SK-N-SH treated with all-trans-retinoic acid at 6 μM for 48 hours (cell line): ENCODE data around the gene STAC2.

Experiments used
- ARNTL ChIP-seq: fragments of 450-650 bp; formaldehyde crosslinking; IDR thresholded peaks from 2 replicates; pipeline ENCODE4 v1.5.0; 2020; ENCODE audit warnings: low read depth, mild to moderate bottlenecking, moderate library complexity, borderline replicate concordance
- BACH2 ChIP-seq: fragments of 250-450 bp; sonication (Bioruptor Pico); IDR thresholded peaks from 2 replicates; pipeline ENCODE4 v1.9.0; 2021; ENCODE audit warnings: mild to moderate bottlenecking, borderline replicate concordance
- GLIS3 ChIP-seq: fragments of 250-450 bp; sonication (Bioruptor Pico); IDR thresholded peaks from 2 replicates; pipeline ENCODE4 v1.5.0; 2020; ENCODE audit warnings: mild to moderate bottlenecking, moderate library complexity
- ISL1 ChIP-seq: fragments of 250-450 bp; sonication (Bioruptor Pico); IDR thresholded peaks from 2 replicates; pipeline ENCODE4 v2.1.2; 2022; ENCODE audit warnings: mild to moderate bottlenecking, moderate library complexity
- OSR1 ChIP-seq: fragments of 250-450 bp; sonication (Bioruptor Pico); IDR thresholded peaks from 2 replicates; pipeline ENCODE4 v1.8.0; 2022; ENCODE audit warnings: moderate library complexity, mild to moderate bottlenecking, inconsistent platforms
- SNAI2 ChIP-seq: fragments of 250-450 bp; sonication (Bioruptor Pico); IDR thresholded peaks from 2 replicates; pipeline ENCODE4 v1.5.0; 2020; ENCODE audit warnings: mild to moderate bottlenecking, moderate library complexity
- ZC3H10 ChIP-seq: fragments of 250-450 bp; sonication (Bioruptor Pico); IDR thresholded peaks from 2 replicates; pipeline ENCODE4 v1.5.1; 2021; ENCODE audit warnings: mild to moderate bottlenecking, moderate library complexity
- ZFP3 ChIP-seq: fragments of 250-450 bp; sonication (Bioruptor Pico); IDR thresholded peaks from 2 replicates; pipeline ENCODE4 v1.5.0; 2020; ENCODE audit warnings: mild to moderate bottlenecking, moderate library complexity
- ZFP30 ChIP-seq: fragments of 450-650 bp; formaldehyde crosslinking; IDR thresholded peaks from 2 replicates; pipeline ENCODE4 v1.5.0; 2022; ENCODE audit warnings: mild to moderate bottlenecking, moderate library complexity
- TF ChIP-seq, protein P1 (sequence below): fragments of 250-450 bp; sonication (Bioruptor Pico); IDR thresholded peaks from 2 replicates; pipeline ENCODE4 v1.8.0; 2020; ENCODE audit warnings: mild to moderate bottlenecking, moderate library complexity, borderline replicate concordance
- TF ChIP-seq, protein P2 (sequence below): fragments of 250-450 bp; sonication (Bioruptor Pico); IDR thresholded peaks from 2 replicates; pipeline ENCODE4 v1.8.0; 2021; ENCODE audit warnings: low read depth, mild to moderate bottlenecking, moderate library complexity, borderline replicate concordance

DNA sequence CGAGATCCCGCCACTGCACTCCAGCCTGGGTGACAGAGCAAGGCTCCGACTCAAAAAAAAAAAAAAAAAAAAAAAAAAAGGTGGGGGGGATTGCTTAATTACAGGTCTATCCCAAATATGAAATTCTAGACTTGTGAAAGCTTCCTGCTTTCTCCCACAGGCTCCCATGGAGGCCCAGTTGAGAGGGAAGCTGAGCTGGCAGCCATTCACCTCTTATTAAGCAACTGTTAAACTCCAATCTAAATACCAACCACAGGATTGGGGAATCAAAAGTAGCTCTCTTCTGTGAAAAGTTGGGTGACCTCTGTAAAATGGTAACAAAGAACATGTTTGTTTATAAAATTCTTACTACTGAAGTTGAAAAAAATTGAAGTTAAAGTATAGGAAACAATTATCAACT lies 45.8 kb upstream of the STAC2 start:
- TF ChIP-seq, protein P1, sequence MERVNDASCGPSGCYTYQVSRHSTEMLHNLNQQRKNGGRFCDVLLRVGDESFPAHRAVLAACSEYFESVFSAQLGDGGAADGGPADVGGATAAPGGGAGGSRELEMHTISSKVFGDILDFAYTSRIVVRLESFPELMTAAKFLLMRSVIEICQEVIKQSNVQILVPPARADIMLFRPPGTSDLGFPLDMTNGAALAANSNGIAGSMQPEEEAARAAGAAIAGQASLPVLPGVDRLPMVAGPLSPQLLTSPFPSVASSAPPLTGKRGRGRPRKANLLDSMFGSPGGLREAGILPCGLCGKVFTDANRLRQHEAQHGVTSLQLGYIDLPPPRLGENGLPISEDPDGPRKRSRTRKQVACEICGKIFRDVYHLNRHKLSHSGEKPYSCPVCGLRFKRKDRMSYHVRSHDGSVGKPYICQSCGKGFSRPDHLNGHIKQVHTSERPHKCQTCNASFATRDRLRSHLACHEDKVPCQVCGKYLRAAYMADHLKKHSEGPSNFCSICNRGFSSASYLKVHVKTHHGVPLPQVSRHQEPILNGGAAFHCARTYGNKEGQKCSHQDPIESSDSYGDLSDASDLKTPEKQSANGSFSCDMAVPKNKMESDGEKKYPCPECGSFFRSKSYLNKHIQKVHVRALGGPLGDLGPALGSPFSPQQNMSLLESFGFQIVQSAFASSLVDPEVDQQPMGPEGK (CRISPR knock-in tag) = no peak
- TF ChIP-seq SNAI2 (CRISPR knock-in tag) = no peak
- TF ChIP-seq ZFP30 = no peak
- no peak for TF ChIP-seq ZFP3 (CRISPR knock-in tag)
- TF ChIP-seq GLIS3 (CRISPR knock-in tag) = no peak
- no peak for TF ChIP-seq ZC3H10 (CRISPR knock-in tag)
- TF ChIP-seq, protein P2, sequence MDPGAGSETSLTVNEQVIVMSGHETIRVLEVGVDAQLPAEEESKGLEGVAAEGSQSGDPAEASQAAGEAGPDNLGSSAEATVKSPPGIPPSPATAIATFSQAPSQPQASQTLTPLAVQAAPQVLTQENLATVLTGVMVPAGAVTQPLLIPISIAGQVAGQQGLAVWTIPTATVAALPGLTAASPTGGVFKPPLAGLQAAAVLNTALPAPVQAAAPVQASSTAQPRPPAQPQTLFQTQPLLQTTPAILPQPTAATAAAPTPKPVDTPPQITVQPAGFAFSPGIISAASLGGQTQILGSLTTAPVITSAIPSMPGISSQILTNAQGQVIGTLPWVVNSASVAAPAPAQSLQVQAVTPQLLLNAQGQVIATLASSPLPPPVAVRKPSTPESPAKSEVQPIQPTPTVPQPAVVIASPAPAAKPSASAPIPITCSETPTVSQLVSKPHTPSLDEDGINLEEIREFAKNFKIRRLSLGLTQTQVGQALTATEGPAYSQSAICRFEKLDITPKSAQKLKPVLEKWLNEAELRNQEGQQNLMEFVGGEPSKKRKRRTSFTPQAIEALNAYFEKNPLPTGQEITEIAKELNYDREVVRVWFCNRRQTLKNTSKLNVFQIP (CRISPR knock-in tag) = no peak
- TF ChIP-seq BACH2 (CRISPR knock-in tag) = no peak
- no peak for TF ChIP-seq OSR1 (CRISPR knock-in tag)
- TF ChIP-seq ISL1 (CRISPR knock-in tag) = no peak
- TF ChIP-seq ARNTL = no peak
